Ishikawa (cell line): Measurements from ENCODE around the gene CLN6.

Source experiments
- CEBPB ChIP-seq: IDR thresholded peaks from 2 replicates; pipeline ENCODE4 v1.6.1; 2012
- CREB1 ChIP-seq: IDR thresholded peaks from 2 replicates; pipeline ENCODE4 v1.6.1; 2012; ENCODE audit warnings: low read depth
- EP300 ChIP-seq: IDR thresholded peaks from 2 replicates; pipeline ENCODE4 v1.6.1; 2012; ENCODE audit warnings: borderline replicate concordance
- FOXM1 ChIP-seq: IDR thresholded peaks from 2 replicates; pipeline ENCODE4 v1.6.1; 2012; ENCODE audit warnings: low read depth, borderline replicate concordance
- RAD21 ChIP-seq: IDR thresholded peaks from 2 replicates; pipeline ENCODE4 v1.6.1; 2012; ENCODE audit warnings: low read depth
- REST ChIP-seq: IDR thresholded peaks from 2 replicates; pipeline ENCODE4 v1.6.1; 2012; ENCODE audit warnings: low read depth, mild to moderate bottlenecking
- TAF1 ChIP-seq: IDR thresholded peaks from 2 replicates; pipeline ENCODE4 v1.6.1; 2012; ENCODE audit warnings: low read depth, mild to moderate bottlenecking
- TEAD4 ChIP-seq: IDR thresholded peaks from 2 replicates; pipeline ENCODE4 v1.6.1; 2012
- USF1 ChIP-seq: IDR thresholded peaks from 2 replicates; pipeline ENCODE4 v1.6.1; 2012
- YY1 ChIP-seq: IDR thresholded peaks from 2 replicates; pipeline ENCODE4 v1.6.1; 2012; ENCODE audit warnings: low read depth
- ZBTB7A ChIP-seq: IDR thresholded peaks from 2 replicates; pipeline ENCODE4 v1.6.1; 2012; ENCODE audit warnings: low read depth
- TF ChIP-seq, protein P1 (sequence below): IDR thresholded peaks from 2 replicates; pipeline ENCODE4 v1.6.1; 2012

DNA sequence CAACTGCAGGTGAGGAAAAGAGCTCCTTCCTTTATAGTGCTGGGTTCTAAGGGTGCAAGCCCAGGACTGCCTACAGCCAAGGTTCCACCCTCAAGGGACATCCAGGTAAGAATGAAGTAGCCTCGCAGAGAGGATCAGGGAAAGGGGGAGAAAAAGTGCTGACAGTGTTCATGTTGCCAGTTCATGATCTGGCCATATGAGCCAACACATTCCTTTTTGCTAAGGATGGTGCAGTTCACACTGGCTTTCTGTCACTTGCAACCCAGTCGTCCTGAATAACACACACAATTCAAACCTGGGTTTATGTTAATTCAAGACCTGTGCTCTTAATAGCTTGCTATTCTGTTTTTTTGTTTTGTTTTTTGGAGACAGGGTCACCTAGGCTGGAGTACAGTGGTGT is 9.0 kb downstream of the CLN6 start:
- TF ChIP-seq RAD21 (no peak), FOXM1 (no peak), REST (no peak), CEBPB (no peak), EP300 (no peak), YY1 (no peak), TEAD4 (no peak), ZBTB7A (no peak), USF1 (no peak), TAF1 (no peak), CREB1 (no peak)
- TF ChIP-seq, protein P1, sequence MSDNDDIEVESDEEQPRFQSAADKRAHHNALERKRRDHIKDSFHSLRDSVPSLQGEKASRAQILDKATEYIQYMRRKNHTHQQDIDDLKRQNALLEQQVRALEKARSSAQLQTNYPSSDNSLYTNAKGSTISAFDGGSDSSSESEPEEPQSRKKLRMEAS = no peak
